ENCODE results near the gene KRT7.

Gene KRT7

DNA sequence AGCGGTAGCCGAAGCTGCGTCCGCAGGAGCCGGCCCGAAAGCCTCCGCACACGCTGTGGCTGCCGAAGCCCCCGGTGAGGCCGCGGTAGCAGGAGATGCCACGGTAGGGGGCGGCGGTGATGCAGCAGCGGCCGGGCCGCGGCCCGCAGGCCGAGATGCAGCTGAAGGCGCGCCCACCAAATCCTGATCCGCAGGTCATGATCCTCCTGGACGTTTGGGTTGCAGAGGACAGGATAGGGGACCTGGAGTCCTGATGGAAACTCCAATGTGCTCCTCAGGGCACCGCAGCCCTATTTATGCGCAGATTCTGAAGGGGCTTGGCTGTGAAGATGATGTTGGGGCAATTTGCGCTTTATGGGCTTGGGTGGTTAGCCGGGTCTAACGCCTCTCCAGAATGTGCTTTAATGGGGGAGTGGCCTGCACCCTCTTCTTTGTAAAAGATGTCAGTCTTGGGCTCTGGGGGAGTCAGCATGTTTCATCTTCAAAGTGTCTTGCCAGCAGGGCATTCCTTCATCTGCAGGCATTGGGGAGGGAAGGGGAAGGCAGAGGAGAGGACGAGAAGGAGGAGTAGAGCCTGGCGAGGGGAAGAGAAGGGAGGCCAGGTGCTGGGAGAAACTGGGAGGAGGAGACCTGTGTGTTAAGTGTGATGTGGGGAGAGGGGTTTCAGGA lies 58.4 kb downstream of the KRT7 start, which contains the start of gene KRT81:
TSS of gene KRT81 (minus strand) at position 268 of the 669 bp plus-strand sequence. CDS start at position 199, 69 bp downstream.
- Histone ChIP-seq H3K36me3 (no peaks in the 10 kb centered on the region), H3K4me3 (ENCODE audit: low read depth, low read length) (no peak within 1 kb of the TSS), H3K27me3 (ENCODE audit: insufficient read depth, low read depth, severe bottlenecking) (peaks cover 46% of the 10 kb centered on the region), H3K9me3 (ENCODE audit: severe bottlenecking) (no peaks in the 10 kb centered on the region), H3K27ac (no peak within 1 kb of the TSS)
- DNase-seq: no peak
- TF ChIP-seq, protein P1, sequence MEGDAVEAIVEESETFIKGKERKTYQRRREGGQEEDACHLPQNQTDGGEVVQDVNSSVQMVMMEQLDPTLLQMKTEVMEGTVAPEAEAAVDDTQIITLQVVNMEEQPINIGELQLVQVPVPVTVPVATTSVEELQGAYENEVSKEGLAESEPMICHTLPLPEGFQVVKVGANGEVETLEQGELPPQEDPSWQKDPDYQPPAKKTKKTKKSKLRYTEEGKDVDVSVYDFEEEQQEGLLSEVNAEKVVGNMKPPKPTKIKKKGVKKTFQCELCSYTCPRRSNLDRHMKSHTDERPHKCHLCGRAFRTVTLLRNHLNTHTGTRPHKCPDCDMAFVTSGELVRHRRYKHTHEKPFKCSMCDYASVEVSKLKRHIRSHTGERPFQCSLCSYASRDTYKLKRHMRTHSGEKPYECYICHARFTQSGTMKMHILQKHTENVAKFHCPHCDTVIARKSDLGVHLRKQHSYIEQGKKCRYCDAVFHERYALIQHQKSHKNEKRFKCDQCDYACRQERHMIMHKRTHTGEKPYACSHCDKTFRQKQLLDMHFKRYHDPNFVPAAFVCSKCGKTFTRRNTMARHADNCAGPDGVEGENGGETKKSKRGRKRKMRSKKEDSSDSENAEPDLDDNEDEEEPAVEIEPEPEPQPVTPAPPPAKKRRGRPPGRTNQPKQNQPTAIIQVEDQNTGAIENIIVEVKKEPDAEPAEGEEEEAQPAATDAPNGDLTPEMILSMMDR (IDR thresholded peaks at IDR 0.05; ENCODE audit: low read depth, low read length): no peak

DNA sequence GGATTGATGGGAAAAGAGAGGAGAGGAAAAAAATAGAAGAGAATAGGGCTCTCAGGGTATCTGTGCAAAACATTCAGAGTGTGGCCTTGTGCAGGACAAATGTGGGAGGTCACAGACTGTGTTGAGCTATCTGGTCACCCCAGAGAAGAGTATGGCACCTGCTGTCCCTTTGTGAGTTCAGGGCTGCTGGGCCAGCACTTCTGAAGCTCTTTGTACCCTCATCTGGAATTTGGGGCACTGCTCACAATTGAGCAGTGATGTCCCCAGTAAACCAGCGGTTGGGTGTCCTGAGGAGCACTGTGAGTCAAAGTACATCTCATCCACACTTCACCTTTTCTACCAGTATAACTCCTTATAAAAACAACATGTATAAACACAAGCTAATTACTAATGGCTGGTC lies 60.9 kb downstream of the KRT7 start:
- Histone ChIP-seq H3K9me3 (ENCODE audit: severe bottlenecking) (no peaks in the 10 kb centered on the region), H3K27ac (no peak overlapping the region), H3K36me3 (no peaks in the 10 kb centered on the region), H3K27me3 (ENCODE audit: insufficient read depth, low read depth, severe bottlenecking) (peaks cover 50% of the 10 kb centered on the region), H3K4me3 (ENCODE audit: low read depth, low read length) (no peak overlapping the region)
- DNase-seq: no peak
- TF ChIP-seq, protein P1 (IDR thresholded peaks at IDR 0.05; ENCODE audit: low read depth, low read length): no peak

DNA sequence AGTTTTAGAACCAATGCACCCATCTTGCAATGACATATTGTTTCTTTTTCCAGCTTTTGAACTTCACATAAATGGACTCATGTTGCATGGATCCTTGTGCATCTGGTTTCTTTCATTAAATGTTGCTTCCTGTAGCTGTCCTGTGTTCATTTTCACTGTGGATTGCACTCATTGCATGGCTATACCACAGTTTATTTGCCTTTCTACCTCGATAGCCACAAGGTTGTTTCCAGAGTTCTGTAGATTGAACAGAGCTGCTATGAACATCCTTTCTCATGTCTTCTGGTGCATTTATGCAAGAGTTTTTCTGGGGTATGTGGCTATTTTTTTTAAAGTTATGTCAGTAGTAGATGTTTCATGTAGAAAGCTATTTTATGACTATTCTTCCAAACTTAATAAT lies 61.8 kb downstream of the KRT7 start:
- TF ChIP-seq, protein P1 (IDR thresholded peaks at IDR 0.05; ENCODE audit: low read depth, low read length): no peak
- H3K27me3 ChIP-seq (ENCODE audit: insufficient read depth, low read depth, severe bottlenecking): peaks cover 55% of the 10 kb centered on the region
- H3K9me3 ChIP-seq (ENCODE audit: severe bottlenecking): no peaks in the 10 kb centered on the region
- H3K27ac ChIP-seq: no peak overlapping the region
- DNase-seq: no peak
- no peak overlapping the region for H3K4me3 ChIP-seq (ENCODE audit: low read depth, low read length)
- no peaks in the 10 kb centered on the region for H3K36me3 ChIP-seq

DNA sequence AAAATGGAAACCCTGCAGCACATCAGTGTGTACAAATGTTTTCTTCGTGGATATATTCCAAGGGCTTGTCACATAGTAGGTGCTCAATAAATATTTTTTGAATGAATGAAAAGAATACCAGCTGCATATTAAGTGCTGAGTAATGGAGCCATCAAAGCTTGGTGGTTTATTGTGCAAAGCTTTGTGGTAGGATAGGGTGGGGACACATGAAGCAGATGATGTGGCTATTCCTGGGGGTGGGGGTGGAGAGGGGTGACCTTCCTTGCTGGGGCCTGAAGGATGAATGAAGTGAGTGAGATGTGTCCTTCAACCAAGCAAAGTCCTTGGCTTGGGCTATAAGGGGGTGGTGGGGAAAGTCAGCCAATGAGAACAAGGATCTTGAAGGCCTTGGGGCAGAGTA lies 62.6 kb downstream of the KRT7 start:
- no peak for DNase-seq
- peaks cover 55% of the 10 kb centered on the region for H3K27me3 ChIP-seq (ENCODE audit: insufficient read depth, low read depth, severe bottlenecking)
- H3K27ac ChIP-seq: no peak overlapping the region
- H3K9me3 ChIP-seq (ENCODE audit: severe bottlenecking): no peaks in the 10 kb centered on the region
- H3K4me3 ChIP-seq (ENCODE audit: low read depth, low read length): no peak overlapping the region
- TF ChIP-seq, protein P1 (IDR thresholded peaks at IDR 0.05; ENCODE audit: low read depth, low read length): no peak
- no peaks in the 10 kb centered on the region for H3K36me3 ChIP-seq

DNA sequence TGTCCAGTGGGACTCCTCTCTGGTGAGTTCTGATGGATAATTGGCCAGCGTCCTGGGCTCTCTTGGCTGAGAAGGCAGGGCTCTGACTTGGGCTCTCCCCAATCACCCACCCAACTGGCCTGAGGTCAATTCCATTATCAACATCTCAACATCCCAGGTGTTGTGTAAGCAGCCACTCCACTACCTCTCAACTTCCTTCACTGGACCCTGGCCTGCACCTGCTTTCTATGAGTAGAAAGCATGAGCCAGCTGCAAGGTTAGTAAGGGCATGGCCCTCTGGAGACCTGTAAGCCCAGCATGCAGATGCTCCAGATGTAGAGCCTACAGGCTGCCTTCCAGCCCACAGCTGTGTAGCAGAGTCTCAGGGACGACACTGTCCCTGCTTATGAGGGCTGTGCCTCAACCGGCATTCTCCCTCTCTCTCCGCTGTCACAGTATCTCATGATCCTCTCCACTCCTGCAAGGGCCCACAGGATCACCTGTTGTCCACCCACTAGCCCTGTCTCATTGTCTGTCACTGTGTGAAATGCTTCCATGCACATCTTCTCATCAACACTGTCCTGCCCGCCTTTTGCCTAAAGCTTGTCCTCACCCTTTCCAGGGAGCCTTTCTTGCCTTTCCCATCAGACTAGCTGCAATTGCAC lies 63.7 kb downstream of the KRT7 start:
- H3K27me3 ChIP-seq (ENCODE audit: insufficient read depth, low read depth, severe bottlenecking): peaks cover 52% of the 10 kb centered on the region
- no peak for DNase-seq
- no peaks in the 10 kb centered on the region for H3K9me3 ChIP-seq (ENCODE audit: severe bottlenecking)
- TF ChIP-seq, protein P1 (IDR thresholded peaks at IDR 0.05; ENCODE audit: low read depth, low read length): no peak
- no peak overlapping the region for H3K27ac ChIP-seq
- H3K4me3 ChIP-seq (ENCODE audit: low read depth, low read length): no peak overlapping the region
- H3K36me3 ChIP-seq: no peaks in the 10 kb centered on the region
